ENCODE measurements around the gene IQSEC2. TPM values are rescaled to one million over a fixed set of nuclear protein-coding genes. Genes with fewer than 3 reads are reported as not detected.

The IQSEC2 gene
- total and polyA plus RNA-seq, 9 of the 15 experiments (the other 6 are each of a cell fraction or from before 2014, with no cell fraction given) = 2.7 to 41.8 (median 20.1) TPM

GRCh38 chrX:53281321-53281822 is at the start of gene IQSEC2 (continued):
- TF ChIP-seq ZBTB5 (IDR thresholded peaks at IDR 0.05) (no peak), USF2 (CRISPR knock-in tag; IDR thresholded peaks at IDR 0.05) (no peak), PHF8 (IDR thresholded peaks at IDR 0.05; ENCODE audit: borderline replicate concordance, low read length) (peak; percentile 55; the same call in 1 of the 2 replicates), ZNF347 (CRISPR knock-in tag; IDR thresholded peaks at IDR 0.05; ENCODE audit: low read depth) (no peak), SIRT6 (IDR thresholded peaks at IDR 0.05; ENCODE audit: low read depth, low read length) (no peak), PRDM10 (IDR thresholded peaks at IDR 0.05; ENCODE audit: partially characterized antibody) (no peak), ZBTB34 (CRISPR knock-in tag; IDR thresholded peaks at IDR 0.05) (no peak), FOS (IDR thresholded peaks at IDR 0.05; ENCODE audit: extremely low read depth, insufficient read length) (no peak), KAT2B (IDR thresholded peaks at IDR 0.05; ENCODE audit: low read depth, low read length) (no peak), ZFX (CRISPR knock-in tag; IDR thresholded peaks at IDR 0.05) (peak; percentile 41; the same call in 1 of the 2 replicates), ETS2 (tag; IDR thresholded peaks at IDR 0.05; ENCODE audit: borderline replicate concordance, poor library complexity, severe bottlenecking) (no peak), NFYB (IDR thresholded peaks at IDR 0.05; ENCODE audit: extremely low read depth, insufficient read length) (no peak), HNRNPK (IDR thresholded peaks at IDR 0.05; ENCODE audit: low read depth, low read length, poor library complexity, severe bottlenecking) (no peak), CEBPG (CRISPR knock-in tag; IDR thresholded peaks at IDR 0.05) (no peak), CEBPG (tag; conservative IDR thresholded peaks at IDR 0.05 in 1 of 2, IDR thresholded peaks at IDR 0.05 in 1 of 2) (no peak), POLR3G (IDR thresholded peaks at IDR 0.05; ENCODE audit: extremely low read depth, insufficient read length, insufficient replicate concordance) (no peak), NEUROD1 (IDR thresholded peaks at IDR 0.05; ENCODE audit: borderline replicate concordance, low read depth, low read length, partially characterized antibody) (no peak), MED1 (CRISPR knock-in tag; IDR thresholded peaks at IDR 0.05; ENCODE audit: borderline replicate concordance) (no peak), MTA2 (IDR thresholded peaks at IDR 0.05; ENCODE audit: low read depth) (no peak), EP400 (IDR thresholded peaks at IDR 0.05) (0 out of 2 replicates have a peak, but pooled peaks have one; percentile 23)

All from K562 (cell line).